Spleen (tissue), 11 donors: ENCODE data around the gene SLC30A4. TPM values are rescaled to one million over a fixed set of nuclear protein-coding genes. Genes with fewer than 3 reads are reported as not detected.

Experiments used
- DNase-seq: peaks from one replicate; pipeline ENCODE4 v3.0.0-alpha.2; 2020
- H3K27ac ChIP-seq, 8 donors: fragments of 200-600 bp; sonication (generic) in 7 of 8; 1 replicate in 4 of 8; 2 replicates in 4 of 8; pipeline versions ENCODE4 v1.5.0 to v1.8.0; 2016 to 2021; ENCODE audit warnings: inconsistent platforms in 4 of 8, mild to moderate bottlenecking in 4 of 8, moderate library complexity in 1 of 8
- H3K27me3 ChIP-seq, 7 donors: fragments of 200-600 bp; sonication (generic) in 6 of 7; replicated peaks in 1 of 7; 1 replicate in 4 of 7; 2 replicates in 3 of 7; pipeline versions ENCODE4 v1.5.0 to v1.8.0; 2016 to 2021; ENCODE audit warnings: inconsistent platforms in 3 of 7, mild to moderate bottlenecking in 1 of 7
- H3K36me3 ChIP-seq, 6 donors: fragments of 200-600 bp; sonication (generic) in 5 of 6; 1 replicate in 4 of 6; 2 replicates in 2 of 6; pipeline versions ENCODE4 v1.5.0 to v1.8.0; 2016 to 2021; ENCODE audit warnings: inconsistent platforms in 2 of 6
- H3K4me1 ChIP-seq, 6 donors: fragments of 200-600 bp; sonication (generic) in 5 of 6; 1 replicate in 3 of 6; 2 replicates in 3 of 6; pipeline versions ENCODE4 v1.5.0 to v1.8.0; 2016 to 2021; ENCODE audit warnings: inconsistent platforms in 3 of 6
- H3K4me3 ChIP-seq, 8 donors: fragments of 200-600 bp; sonication (generic) in 7 of 8; 1 replicate in 4 of 8; 2 replicates in 4 of 8; pipeline versions ENCODE4 v1.5.0 to v1.8.0; 2016 to 2021; ENCODE audit warnings: inconsistent platforms in 4 of 8, mild to moderate bottlenecking in 4 of 8, moderate library complexity in 2 of 8
- H3K9me3 ChIP-seq, 8 donors: fragments of 200-600 bp; sonication (generic) in 7 of 8; 1 replicate in 4 of 8; 2 replicates in 4 of 8; pipeline versions ENCODE4 v1.5.0 to v1.8.0; 2016 to 2021; ENCODE audit warnings: inconsistent platforms in 4 of 8
- POLR2A ChIP-seq, 3 donors: fragments of 450-650 bp; IDR thresholded peaks; one replicate each; pipeline ENCODE4 v1.5.1; 2017; ENCODE audit warnings: antibody characterized with exemption in 3 of 3, mild to moderate bottlenecking in 1 of 3
- POLR2AphosphoS5 ChIP-seq, 3 donors: sonication (generic); formaldehyde crosslinking; IDR thresholded peaks; one replicate each; pipeline ENCODE4 v1.5.1; 2017; ENCODE audit warnings: antibody characterized with exemption in 3 of 3
- WGBS, 5 donors: extraction: QIAGEN DNeasy Blood & Tissue Kit in 3 of 5; methylation state at CpG; one replicate each; pipeline versions ENCODE4 v1.1.5 to v1.1.7; 2013 to 2018; 5-methylcytosine and 5-hydroxymethylcytosine counted together
- intact Hi-C: fragments of 100-400 bp; cut with DNase I; formaldehyde crosslinking; loops from one replicate; pipeline ENCODE4 v1.15.0; 2023; ENCODE audit warnings: low total_unique reads
- polyA plus RNA-seq, 3 donors: library from polyadenylated mRNA; stranded (reverse); fragments of 200-250 nt; gene quantifications; one replicate each; pipeline ENCODE4 v1.2.1, GENCODE V29; 2013
- total RNA-seq, 7 donors: library from RNA; depleted of rRNA in 3 of 7; stranded (reverse); fragments of >200 nt in 3 of 7; fragmentation: NEBNext Ultra II Directional in 4 of 7; extraction: Animal tissue kit (Norgen Biotek cat#: 25700) in 4 of 7; gene quantifications; one replicate each; pipeline versions ENCODE4 v1.1.0 to v1.2.1, GENCODE V29; 2016 to 2021
- TF ChIP-seq, protein P1 (sequence below), 11 experiments: fragments of 200-600 bp in 7 of 11; fragments of 450-650 bp in 4 of 11; sonication (generic) in 4 of 11; IDR thresholded peaks in 8 of 11; conservative IDR thresholded peaks in 3 of 11; 1 replicate in 7 of 11; 2 replicates in 4 of 11; pipeline versions ENCODE4 v1.4.0 to v1.8.0; 2016 to 2021; ENCODE audit warnings: antibody characterized with exemption in 11 of 11, inconsistent platforms in 4 of 11, mild to moderate bottlenecking in 1 of 11
- donor health status: healthy with polysubstance abuse.
- donor health status: DM: no; HTN: no; CAD: no; lungs with moderate emphysema.
- donor health status: DM: no; HTN: no; CAD: no.
- donor health status: Bipolar disorder and iron deficiency.
- donor health status: healthy.
- donor health status: DM: no; HTN: no; CAD: no.
- donor health status: DM: yes; HTN: yes; CAD: no.

The SLC30A4 gene
- total and polyA plus RNA-seq, 10 donors, result 1.0 to 11.8 (median 7.8) TPM

DNA sequence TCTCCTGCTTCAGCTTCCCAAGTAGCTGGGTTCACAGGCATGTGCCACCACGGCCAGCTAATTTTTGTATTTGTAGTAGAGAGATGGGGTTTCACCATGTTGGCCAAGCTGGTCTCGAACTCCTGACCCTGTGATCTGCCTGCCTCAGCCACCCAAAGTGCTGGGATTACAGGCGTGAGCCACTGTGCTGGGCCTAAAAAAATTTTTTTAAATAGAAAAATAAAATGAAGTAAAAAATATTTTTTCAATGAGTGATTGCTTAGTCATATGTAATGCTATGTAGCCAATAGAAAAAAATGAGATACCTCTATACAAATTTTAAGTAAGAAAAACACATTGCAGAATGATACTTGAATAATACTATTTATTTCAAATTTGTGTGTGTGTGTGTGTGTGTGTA is 27.9 kb upstream of the SLC30A4 start:
- intact Hi-C loops, result no loop called here
- no peaks in the 10 kb centered on the region for H3K36me3 ChIP-seq
- no peak overlapping the region for H3K27ac ChIP-seq
- TF ChIP-seq, protein P1, sequence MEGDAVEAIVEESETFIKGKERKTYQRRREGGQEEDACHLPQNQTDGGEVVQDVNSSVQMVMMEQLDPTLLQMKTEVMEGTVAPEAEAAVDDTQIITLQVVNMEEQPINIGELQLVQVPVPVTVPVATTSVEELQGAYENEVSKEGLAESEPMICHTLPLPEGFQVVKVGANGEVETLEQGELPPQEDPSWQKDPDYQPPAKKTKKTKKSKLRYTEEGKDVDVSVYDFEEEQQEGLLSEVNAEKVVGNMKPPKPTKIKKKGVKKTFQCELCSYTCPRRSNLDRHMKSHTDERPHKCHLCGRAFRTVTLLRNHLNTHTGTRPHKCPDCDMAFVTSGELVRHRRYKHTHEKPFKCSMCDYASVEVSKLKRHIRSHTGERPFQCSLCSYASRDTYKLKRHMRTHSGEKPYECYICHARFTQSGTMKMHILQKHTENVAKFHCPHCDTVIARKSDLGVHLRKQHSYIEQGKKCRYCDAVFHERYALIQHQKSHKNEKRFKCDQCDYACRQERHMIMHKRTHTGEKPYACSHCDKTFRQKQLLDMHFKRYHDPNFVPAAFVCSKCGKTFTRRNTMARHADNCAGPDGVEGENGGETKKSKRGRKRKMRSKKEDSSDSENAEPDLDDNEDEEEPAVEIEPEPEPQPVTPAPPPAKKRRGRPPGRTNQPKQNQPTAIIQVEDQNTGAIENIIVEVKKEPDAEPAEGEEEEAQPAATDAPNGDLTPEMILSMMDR (IDR thresholded peaks at IDR 0.05 in 8 of 11, conservative IDR thresholded peaks at IDR 0.05 in 3 of 11), result no peak
- TF ChIP-seq POLR2AphosphoS5 (IDR thresholded peaks at IDR 0.05), result no peak
- no peak for TF ChIP-seq POLR2A (IDR thresholded peaks at IDR 0.05)
- H3K4me1 ChIP-seq, result no peaks in the 10 kb centered on the region
- WGBS, 5 donors, result 83 to 97% (median 86%) methylated on average over 3 of the region's 3 CpGs
- H3K4me3 ChIP-seq, result no peak overlapping the region
- no peaks in the 10 kb centered on the region for H3K27me3 ChIP-seq
- no peaks in the 10 kb centered on the region for H3K9me3 ChIP-seq
- no peak for DNase-seq

DNA sequence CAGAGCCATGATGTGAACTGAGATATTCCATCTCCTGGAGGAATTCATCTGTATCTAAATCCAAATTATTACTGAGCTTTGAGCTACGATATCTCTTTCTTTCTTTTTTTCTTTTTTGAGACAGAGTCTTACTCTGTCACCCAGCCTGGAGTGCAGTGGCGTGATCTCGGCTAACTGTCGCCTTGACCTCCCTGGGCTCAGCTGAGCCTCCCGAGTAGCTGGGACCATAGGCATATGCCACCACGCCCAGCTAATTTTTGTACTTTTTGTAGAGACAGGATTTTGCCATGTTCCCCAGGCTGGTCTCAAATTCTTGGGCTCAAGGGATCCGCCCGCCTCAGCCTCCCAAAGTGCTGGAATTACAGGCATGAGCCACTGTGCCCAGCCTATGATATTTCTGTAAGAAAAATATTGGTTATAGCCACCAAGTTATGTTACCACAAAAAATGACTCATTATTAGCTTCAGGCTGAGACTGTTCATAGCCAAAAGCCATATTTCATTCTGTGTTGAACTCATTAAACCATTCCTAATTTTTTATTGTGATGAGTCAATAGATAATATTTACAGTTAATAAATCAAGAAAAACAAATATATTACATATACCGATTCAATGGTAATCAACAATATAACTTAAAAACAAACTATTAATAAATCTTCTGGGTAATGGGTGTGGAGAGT is 27.1 kb upstream of the SLC30A4 start:
- H3K27me3 ChIP-seq, result no peaks in the 10 kb centered on the region
- TF ChIP-seq POLR2A (IDR thresholded peaks at IDR 0.05) (no peak), POLR2AphosphoS5 (IDR thresholded peaks at IDR 0.05) (no peak)
- TF ChIP-seq, protein P1 (IDR thresholded peaks at IDR 0.05 in 8 of 11, conservative IDR thresholded peaks at IDR 0.05 in 3 of 11), result no peak
- no peaks in the 10 kb centered on the region for H3K36me3 ChIP-seq
- intact Hi-C loops, result no loop called here
- no peak for DNase-seq
- no peaks in the 10 kb centered on the region for H3K9me3 ChIP-seq
- WGBS, 5 donors, result 90 to 95% (median 95%) methylated on average over 9 of the region's 9 CpGs
- no peak overlapping the region for H3K27ac ChIP-seq
- H3K4me3 ChIP-seq, result no peak overlapping the region
- no peaks in the 10 kb centered on the region for H3K4me1 ChIP-seq

DNA sequence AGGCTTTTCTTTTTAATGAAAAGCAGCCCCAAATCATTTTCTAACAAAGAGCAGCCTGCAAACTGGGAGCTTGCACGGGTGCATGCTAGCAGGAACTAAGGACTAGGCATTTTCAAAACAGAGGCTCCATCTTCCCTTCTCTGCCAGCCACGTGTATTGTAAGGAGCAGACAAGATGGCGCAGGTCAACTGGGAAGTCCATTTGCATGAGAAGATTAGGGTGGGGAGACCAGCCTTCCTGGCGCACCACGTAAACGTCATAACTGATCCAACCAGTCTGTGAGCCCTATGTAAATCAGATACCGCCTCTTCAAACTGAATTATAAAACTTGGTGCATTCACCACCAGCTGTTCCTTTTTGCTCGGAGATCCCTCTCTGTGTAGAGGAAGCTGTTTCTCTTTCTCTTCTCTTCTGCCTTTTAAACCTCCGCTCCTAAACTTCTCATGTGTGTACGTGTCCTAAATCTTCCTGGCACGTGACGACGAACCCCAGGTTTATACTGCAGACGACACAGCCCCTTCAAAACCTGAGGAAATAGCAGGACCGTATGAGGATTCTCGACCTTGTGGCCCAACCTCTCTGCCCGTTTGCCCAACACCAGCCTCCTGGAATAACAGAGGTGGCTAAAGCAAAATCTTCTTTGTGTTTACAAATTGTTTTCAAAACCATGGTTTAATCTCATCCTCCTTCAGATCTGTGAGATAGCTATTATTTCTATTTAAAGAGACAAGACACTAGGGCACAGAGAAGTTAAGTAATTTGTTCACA is 26.4 kb upstream of the SLC30A4 start:
- Histone ChIP-seq H3K27me3 (no peaks in the 10 kb centered on the region), H3K9me3 (no peaks in the 10 kb centered on the region), H3K4me1 (no peaks in the 10 kb centered on the region), H3K36me3 (no peaks in the 10 kb centered on the region), H3K4me3 (no peak overlapping the region), H3K27ac (no peak overlapping the region)
- intact Hi-C loops, result no loop called here
- no peak for DNase-seq
- TF ChIP-seq, protein P1 (IDR thresholded peaks at IDR 0.05 in 8 of 11, conservative IDR thresholded peaks at IDR 0.05 in 3 of 11), result no peak
- no peak for TF ChIP-seq POLR2AphosphoS5 (IDR thresholded peaks at IDR 0.05)
- TF ChIP-seq POLR2A (IDR thresholded peaks at IDR 0.05), result no peak
- WGBS, 5 donors, result 82 to 86% (median 83%) methylated on average over 17 of the region's 17 CpGs

DNA sequence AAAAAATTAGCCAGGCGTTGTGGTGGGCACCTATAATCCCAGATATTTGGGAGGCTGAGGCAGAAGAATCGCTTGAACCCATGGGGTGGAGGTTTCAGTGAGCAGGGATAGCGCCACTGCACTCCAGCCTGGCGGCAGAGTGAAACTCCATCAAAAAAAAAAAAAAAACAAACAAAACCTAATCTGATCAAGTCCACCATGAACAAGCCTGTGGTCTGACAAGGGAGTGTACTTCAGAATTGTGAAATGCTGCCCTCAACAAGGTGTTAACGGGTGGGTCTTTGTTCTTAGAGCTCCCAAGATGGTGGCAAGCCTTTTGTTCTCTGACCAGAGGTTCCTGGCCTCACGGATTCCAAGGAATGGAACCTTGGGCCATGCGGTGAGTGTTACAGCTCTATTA is 24.2 kb upstream of the SLC30A4 start:
- intact Hi-C loops, result no loop called here
- no peak for DNase-seq
- H3K27ac ChIP-seq, result no peak overlapping the region
- WGBS, 5 donors, result 88 to 92% (median 90%) methylated on average over 7 of the region's 7 CpGs
- no peaks in the 10 kb centered on the region for H3K36me3 ChIP-seq
- TF ChIP-seq, protein P1 (IDR thresholded peaks at IDR 0.05 in 8 of 11, conservative IDR thresholded peaks at IDR 0.05 in 3 of 11), result no peak
- TF ChIP-seq POLR2AphosphoS5 (IDR thresholded peaks at IDR 0.05) (no peak), POLR2A (IDR thresholded peaks at IDR 0.05) (no peak)
- no peak overlapping the region for H3K4me3 ChIP-seq
- no peaks in the 10 kb centered on the region for H3K4me1 ChIP-seq
- H3K9me3 ChIP-seq, result no peaks in the 10 kb centered on the region
- H3K27me3 ChIP-seq, result no peaks in the 10 kb centered on the region
